SK-N-SH (cell line): Measurements from ENCODE around the gene ABAT. TPM values are rescaled to one million over a fixed set of nuclear protein-coding genes. Genes with fewer than 3 reads are reported as not detected.

Source experiments
- CTCF ChIA-PET: fragments of 300-600, 350-600 bp; formaldehyde crosslinking; extraction: SDS; loops from one replicate; lab custom pipeline; 2021; lab: Yijun Ruan, JAX
- POLR2A ChIA-PET: fragments of 350-600 bp; sonication (Branson Sonifier 250); formaldehyde crosslinking; extraction: SDS; loops from one replicate; lab custom pipeline; 2020; ENCODE audit warnings: antibody characterized with exemption, inconsistent platforms; lab: Yijun Ruan, JAX
- DNase-seq: peaks from one replicate; pipeline ENCODE4 v3.0.0; 2012
- H2AFZ ChIP-seq: fragments of 200-600 bp; sonication (generic); 2 replicates; pipeline ENCODE4 v1.8.1; 2016; ENCODE audit warnings: antibody characterized with exemption, mild to moderate bottlenecking, low read depth
- H3F3A ChIP-seq: fragments of 200-600 bp; sonication (generic); replicated peaks from 2 replicates; pipeline ENCODE3; 2016; ENCODE audit warnings: antibody characterized with exemption, mild to moderate bottlenecking; ENCODE audit not compliant: insufficient read depth
- H3K27ac ChIP-seq, 2 experiments: fragments of 200-500 bp in 1 of 2; fragments of 200-600 bp in 1 of 2; sonication (Bioruptor generic) in 1 of 2; sonication (generic), shearing (Covaris generic) in 1 of 2; 2 replicates each; pipeline versions ENCODE4 v1.5.1 to v1.6.1; 2014 to 2016; ENCODE audit warnings: low read depth in 2 of 2, inconsistent platforms in 1 of 2, low read length in 1 of 2, mild to moderate bottlenecking in 1 of 2, mixed read lengths in 1 of 2
- H3K27me3 ChIP-seq: fragments of 200-600 bp; sonication (generic), shearing (Covaris generic); 2 replicates; pipeline ENCODE4 v1.6.1; 2016; ENCODE audit warnings: mixed run types; ENCODE audit not compliant: insufficient read depth
- H3K36me3 ChIP-seq, 2 experiments: fragments of 200-500 bp in 1 of 2; fragments of 200-600 bp in 1 of 2; sonication (Bioruptor generic) in 1 of 2; sonication (generic) in 1 of 2; replicated peaks in 1 of 2; 2 replicates each; pipeline versions ENCODE3 to v1.5.1; 2014 to 2016; ENCODE audit warnings: low read length in 1 of 2, mild to moderate bottlenecking in 1 of 2; ENCODE audit not compliant: insufficient read depth in 2 of 2, control insufficient read depth in 1 of 2
- H3K4me1 ChIP-seq, 2 experiments: fragments of 200-500 bp in 1 of 2; fragments of 200-600 bp in 1 of 2; sonication (Bioruptor generic) in 1 of 2; sonication (generic), shearing (Covaris generic) in 1 of 2; 2 replicates each; pipeline versions ENCODE4 v1.5.1 to v1.6.1; 2014 to 2016; ENCODE audit warnings: low read depth in 1 of 2, low read length in 1 of 2, mixed run types in 1 of 2; ENCODE audit not compliant: insufficient read depth in 2 of 2, control insufficient read depth in 1 of 2
- H3K4me2 ChIP-seq: fragments of 200-600 bp; sonication (generic), shearing (Covaris generic); 2 replicates; pipeline ENCODE4 v1.6.1; 2017; ENCODE audit warnings: mixed run types
- H3K4me3 ChIP-seq, 2 experiments: fragments of 200-500 bp in 1 of 2; fragments of 200-600 bp in 1 of 2; sonication (Bioruptor generic) in 1 of 2; sonication (generic), shearing (Covaris generic) in 1 of 2; 2 replicates each; pipeline versions ENCODE4 v1.5.1 to v1.8.1; 2014 to 2016; ENCODE audit warnings: low read depth in 2 of 2, inconsistent platforms in 1 of 2, low read length in 1 of 2, mild to moderate bottlenecking in 1 of 2, mixed read lengths in 1 of 2, moderate library complexity in 1 of 2
- H3K79me2 ChIP-seq: fragments of 200-600 bp; sonication (generic); 2 replicates; pipeline ENCODE4 v1.8.1; 2017; ENCODE audit warnings: mild to moderate bottlenecking; ENCODE audit not compliant: insufficient read depth
- H3K9ac ChIP-seq: fragments of 200-600 bp; sonication (generic); 2 replicates; pipeline ENCODE4 v1.6.1; 2017; ENCODE audit warnings: mixed run types
- H3K9me2 ChIP-seq: fragments of 200-600 bp; sonication (generic); 2 replicates; pipeline ENCODE4 v1.6.1; 2017; ENCODE audit warnings: mixed run types
- H3K9me3 ChIP-seq: fragments of 200-600 bp; sonication (generic); 2 replicates; pipeline ENCODE4 v1.6.1; 2017; ENCODE audit warnings: mixed run types, mild to moderate bottlenecking, moderate library complexity
- H4K20me1 ChIP-seq: fragments of 200-600 bp; sonication (generic); 2 replicates; pipeline ENCODE4 v1.6.1; 2017; ENCODE audit warnings: mild to moderate bottlenecking, mixed run types; ENCODE audit not compliant: insufficient read depth
- CTCF ChIP-seq: fragments of 200-600 bp; sonication (generic); IDR thresholded peaks from 2 replicates; pipeline ENCODE4 v1.6.1; 2017; ENCODE audit warnings: antibody characterized with exemption, mild to moderate bottlenecking, moderate library complexity
- ELF1 ChIP-seq: IDR thresholded peaks from 2 replicates; pipeline ENCODE4 v1.4.0; 2012
- EP300 ChIP-seq, 2 experiments: IDR thresholded peaks; 2 replicates each; pipeline versions ENCODE4 v1.4.0 to v1.6.1; 2012; ENCODE audit warnings: borderline replicate concordance in 1 of 2, low read depth in 1 of 2, low read length in 1 of 2
- FOSL2 ChIP-seq: IDR thresholded peaks from 2 replicates; pipeline ENCODE4 v1.4.0; 2012; ENCODE audit warnings: low read depth, mild to moderate bottlenecking, moderate library complexity, borderline replicate concordance
- FOXJ3 ChIP-seq: sonication (generic); formaldehyde crosslinking; IDR thresholded peaks from 2 replicates; pipeline ENCODE4 v1.5.1; 2020; ENCODE audit warnings: mild to moderate bottlenecking, missing genetic modification reagents
- GABPA ChIP-seq: IDR thresholded peaks from 2 replicates; pipeline ENCODE4 v1.4.0; 2012; ENCODE audit warnings: low read depth, mild to moderate bottlenecking
- GATA2 ChIP-seq: sonication (generic); formaldehyde crosslinking; IDR thresholded peaks from 2 replicates; pipeline ENCODE4 v1.5.0; 2020; ENCODE audit warnings: mild to moderate bottlenecking, missing genetic modification reagents
- IRF3 ChIP-seq: fragments of 150-350 bp; IDR thresholded peaks from 2 replicates; pipeline ENCODE4 v1.6.1; 2016; ENCODE audit warnings: mild to moderate bottlenecking, low read depth, low read length
- RAD21 ChIP-seq: IDR thresholded peaks from 2 replicates; pipeline ENCODE4 v1.6.1; 2012; ENCODE audit warnings: mild to moderate bottlenecking, low read length
- USF1 ChIP-seq: IDR thresholded peaks from 2 replicates; pipeline ENCODE4 v1.4.0; 2012; ENCODE audit warnings: low read depth, borderline replicate concordance
- ZBTB33 ChIP-seq: IDR thresholded peaks from 2 replicates; pipeline ENCODE4 v1.4.0; 2012; ENCODE audit warnings: low read depth, borderline replicate concordance
- WGBS: methylation state at CpG from one replicate; pipeline ENCODE4 v1.1.6; 2017; ENCODE audit warnings: low lambda C conversion rate; 5-methylcytosine and 5-hydroxymethylcytosine counted together
- polyA plus RNA-seq, 3 experiments: library from polyadenylated mRNA; depleted of rRNA; stranded (reverse); fragments of >200 nt; gene quantifications; 2 replicates each; pipeline ENCODE4 v1.2.3, GENCODE V29; 2012

The ABAT gene
- polyA plus RNA-seq, 1 of the 3 experiments (the other 2 are of a cell fraction): 4.7 TPM

- Histone ChIP-seq H3K4me3 (no peak overlapping the region), H3K4me2 (no peak overlapping the region), H3K27me3 (no peaks in the 10 kb centered on the region), H3F3A (no peaks in the 10 kb centered on the region), H3K9ac (no peak overlapping the region), H3K4me1 (peaks cover 0 to 7% of the 10 kb centered on the region in 2 experiments; a peak in 1 of 4 replicates), H2AFZ (no peak overlapping the region), H3K27ac (no peak overlapping the region), H3K79me2 (no peaks in the 10 kb centered on the region), H3K9me3 (no peaks in the 10 kb centered on the region), H3K36me3 (no peaks in the 10 kb centered on the region), H4K20me1 (no peaks in the 10 kb centered on the region), H3K9me2 (no peaks in the 10 kb centered on the region)
- WGBS: 69% methylated on average over 2 of the region's 2 CpGs
- ChIA-PET POLR2A (no interaction called here), CTCF (interaction anchor here (1.1 kb wide), 1 partner anchor 88 kb away, joined by 5 read pairs; no protein-coding TSS in a partner anchor)
- TF ChIP-seq GATA2 (CRISPR knock-in tag) (no peak), GABPA (no peak), FOXJ3 (CRISPR knock-in tag) (no peak), FOSL2 (no peak), IRF3 (no peak)
- DNase-seq: no peak
Observed at GRCh38 chr16:8703693-8704092, 29.3 kb downstream of the ABAT start.

GRCh38 chr16:8704098-8704497 lies 29.7 kb downstream of the ABAT start:
- Histone ChIP-seq H4K20me1 (no peaks in the 10 kb centered on the region), H3K79me2 (no peaks in the 10 kb centered on the region), H3K9me2 (no peaks in the 10 kb centered on the region), H3F3A (no peaks in the 10 kb centered on the region), H3K27ac (peak overlapping the region in 1 of 2 experiments; percentile 84; a peak in 1 of 4 replicates), H3K4me3 (no peak overlapping the region), H3K27me3 (no peaks in the 10 kb centered on the region), H3K4me2 (no peak overlapping the region), H3K4me1 (peaks cover 0 to 7% of the 10 kb centered on the region in 2 experiments; a peak in 1 of 4 replicates), H2AFZ (no peak overlapping the region), H3K9me3 (no peaks in the 10 kb centered on the region), H3K9ac (no peak overlapping the region), H3K36me3 (no peaks in the 10 kb centered on the region)
- ChIA-PET CTCF (interaction anchor here (1.1 to 1.9 kb wide), 2 partner anchors 7 to 87 kb away, joined by 5 to 6 read pairs; no protein-coding TSS in a partner anchor), POLR2A (no interaction called here)
- no peak for DNase-seq
- WGBS: 77% methylated on average over 3 of the region's 3 CpGs
- TF ChIP-seq CTCF (no peak), ZBTB33 (no peak), GATA2 (CRISPR knock-in tag) (no peak), ELF1 (no peak), FOSL2 (no peak), RAD21 (no peak), EP300 (IDR thresholded peaks at IDR 0.05; ENCODE audit: borderline replicate concordance in 1 of 2, low read depth in 1 of 2, low read length in 1 of 2) (no peak), USF1 (no peak)
